BJ (cell line): Measurements from ENCODE around the gene RNF213. TPM values are rescaled to one million over a fixed set of nuclear protein-coding genes. Genes with fewer than 3 reads are reported as not detected.

Source experiments
- CTCF ChIA-PET: fragments of 350-600 bp; formaldehyde crosslinking; extraction: SDS; loops from one replicate; lab custom pipeline; 2021; ENCODE audit warnings: antibody characterized with exemption, inconsistent platforms; lab: Yijun Ruan, JAX
- POLR2A ChIA-PET: fragments of 300-600 bp; sonication (Branson Sonifier 250); formaldehyde crosslinking; extraction: SDS; loops from one replicate; lab custom pipeline; 2021; ENCODE audit warnings: antibody characterized with exemption; lab: Charles Lee
- DNase-seq: peaks from one replicate; pipeline ENCODE4 v3.0.0-alpha.2; 2011; ENCODE audit warnings: low read depth
- H3K27me3 ChIP-seq: 2 replicates; pipeline ENCODE4 v1.6.0; 2011; ENCODE audit warnings: low read length; ENCODE audit not compliant: control insufficient read depth, insufficient read depth
- H3K36me3 ChIP-seq: 2 replicates; pipeline ENCODE4 v1.5.1; 2011; ENCODE audit warnings: low read length; ENCODE audit not compliant: control insufficient read depth, insufficient read depth
- H3K4me3 ChIP-seq: 2 replicates; pipeline ENCODE4 v1.5.1; 2011; ENCODE audit warnings: low read depth, mild to moderate bottlenecking, control low read depth, low read length
- polyA plus RNA-seq: library from polyadenylated mRNA; depleted of rRNA; stranded (reverse); fragments of >200 nt; gene quantifications from 2 replicates; pipeline ENCODE4 v1.2.3, GENCODE V29; 2011
- TF ChIP-seq, protein P1 (sequence below): IDR thresholded peaks from 2 replicates; pipeline ENCODE4 v1.5.1; 2011; ENCODE audit warnings: low read depth, mild to moderate bottlenecking, control low read depth, inconsistent platforms, low read length, moderate library complexity; ENCODE audit not compliant: insufficient read depth

RNF213 gene
- polyA plus RNA-seq, 1 experiment = 53.1 TPM

DNA sequence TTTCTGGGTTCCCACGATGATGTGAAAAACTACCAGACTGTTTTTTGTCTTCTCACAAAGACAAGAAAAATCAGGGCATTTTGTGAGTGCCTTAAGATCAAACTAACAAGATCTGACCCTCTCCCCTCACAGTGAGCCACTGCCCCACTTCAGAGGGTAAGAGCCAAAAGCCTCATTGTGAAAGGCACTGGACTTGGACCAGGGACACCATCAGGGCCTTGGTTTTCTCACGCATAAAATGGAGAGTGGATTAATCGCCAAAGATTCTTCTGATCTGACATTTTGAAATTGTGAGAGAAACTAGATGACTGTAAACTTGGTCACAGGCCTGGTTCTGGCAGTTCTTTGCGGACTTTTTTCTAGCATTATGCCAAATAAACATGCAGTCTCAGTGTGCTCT lies 133.3 kb downstream of the RNF213 start:
- peaks cover 16% of the 10 kb centered on the region for H3K36me3 ChIP-seq
- no peak overlapping the region for H3K4me3 ChIP-seq
- H3K27me3 ChIP-seq = no peaks in the 10 kb centered on the region
- TF ChIP-seq, protein P1, sequence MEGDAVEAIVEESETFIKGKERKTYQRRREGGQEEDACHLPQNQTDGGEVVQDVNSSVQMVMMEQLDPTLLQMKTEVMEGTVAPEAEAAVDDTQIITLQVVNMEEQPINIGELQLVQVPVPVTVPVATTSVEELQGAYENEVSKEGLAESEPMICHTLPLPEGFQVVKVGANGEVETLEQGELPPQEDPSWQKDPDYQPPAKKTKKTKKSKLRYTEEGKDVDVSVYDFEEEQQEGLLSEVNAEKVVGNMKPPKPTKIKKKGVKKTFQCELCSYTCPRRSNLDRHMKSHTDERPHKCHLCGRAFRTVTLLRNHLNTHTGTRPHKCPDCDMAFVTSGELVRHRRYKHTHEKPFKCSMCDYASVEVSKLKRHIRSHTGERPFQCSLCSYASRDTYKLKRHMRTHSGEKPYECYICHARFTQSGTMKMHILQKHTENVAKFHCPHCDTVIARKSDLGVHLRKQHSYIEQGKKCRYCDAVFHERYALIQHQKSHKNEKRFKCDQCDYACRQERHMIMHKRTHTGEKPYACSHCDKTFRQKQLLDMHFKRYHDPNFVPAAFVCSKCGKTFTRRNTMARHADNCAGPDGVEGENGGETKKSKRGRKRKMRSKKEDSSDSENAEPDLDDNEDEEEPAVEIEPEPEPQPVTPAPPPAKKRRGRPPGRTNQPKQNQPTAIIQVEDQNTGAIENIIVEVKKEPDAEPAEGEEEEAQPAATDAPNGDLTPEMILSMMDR = no peak
- ChIA-PET POLR2A (interaction anchor here (0.6 kb wide), 2 partner anchors 8 to 12 kb away, joined by 3 read pairs; no protein-coding TSS in a partner anchor), CTCF (interaction anchor here (1.1 to 1.4 kb wide), 2 partner anchors 10 to 293 kb away, joined by 3 read pairs; partner anchors contain the start of gene GAA)
- DNase-seq = no peak

DNA sequence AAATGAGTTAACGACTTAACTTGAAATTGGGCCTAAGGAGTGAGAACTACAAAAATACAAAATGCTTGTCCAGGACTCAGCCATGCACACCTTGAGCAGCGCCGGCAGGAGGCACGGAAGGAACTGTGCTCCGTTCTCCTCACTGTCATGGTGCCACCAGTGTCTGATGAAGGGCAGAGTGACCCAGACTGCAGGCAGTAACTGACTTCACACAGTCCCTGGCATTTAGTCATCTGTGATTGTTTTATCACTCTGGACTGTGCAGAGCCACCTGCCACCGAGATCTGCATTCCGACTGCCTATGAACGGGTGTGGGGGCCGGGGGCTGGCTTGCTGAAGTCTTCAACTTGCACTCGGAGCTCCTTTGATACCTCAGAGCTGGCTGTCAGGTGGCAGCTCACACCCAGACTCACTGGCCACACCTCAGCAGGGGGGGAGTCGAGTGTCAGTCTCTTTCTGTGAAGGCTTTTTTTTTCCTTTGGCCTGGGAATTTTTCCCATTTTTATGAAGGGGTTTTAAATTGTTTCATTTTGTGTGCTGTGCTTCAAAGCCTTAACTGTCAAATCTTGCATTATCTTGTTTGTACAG lies 134.1 kb downstream of the RNF213 start:
- TF ChIP-seq, protein P1 = no peak
- peaks cover 12% of the 10 kb centered on the region for H3K36me3 ChIP-seq
- no peaks in the 10 kb centered on the region for H3K27me3 ChIP-seq
- POLR2A ChIA-PET = interaction anchor here (0.6 kb wide), 1 partner anchor 9 kb away, joined by 3 read pairs; no protein-coding TSS in a partner anchor
- no peak for DNase-seq
- CTCF ChIA-PET = interaction anchor here (0.6 to 1.4 kb wide), 3 partner anchors 9 to 830 kb away, joined by 3 read pairs; no protein-coding TSS in a partner anchor
- no peak overlapping the region for H3K4me3 ChIP-seq

DNA sequence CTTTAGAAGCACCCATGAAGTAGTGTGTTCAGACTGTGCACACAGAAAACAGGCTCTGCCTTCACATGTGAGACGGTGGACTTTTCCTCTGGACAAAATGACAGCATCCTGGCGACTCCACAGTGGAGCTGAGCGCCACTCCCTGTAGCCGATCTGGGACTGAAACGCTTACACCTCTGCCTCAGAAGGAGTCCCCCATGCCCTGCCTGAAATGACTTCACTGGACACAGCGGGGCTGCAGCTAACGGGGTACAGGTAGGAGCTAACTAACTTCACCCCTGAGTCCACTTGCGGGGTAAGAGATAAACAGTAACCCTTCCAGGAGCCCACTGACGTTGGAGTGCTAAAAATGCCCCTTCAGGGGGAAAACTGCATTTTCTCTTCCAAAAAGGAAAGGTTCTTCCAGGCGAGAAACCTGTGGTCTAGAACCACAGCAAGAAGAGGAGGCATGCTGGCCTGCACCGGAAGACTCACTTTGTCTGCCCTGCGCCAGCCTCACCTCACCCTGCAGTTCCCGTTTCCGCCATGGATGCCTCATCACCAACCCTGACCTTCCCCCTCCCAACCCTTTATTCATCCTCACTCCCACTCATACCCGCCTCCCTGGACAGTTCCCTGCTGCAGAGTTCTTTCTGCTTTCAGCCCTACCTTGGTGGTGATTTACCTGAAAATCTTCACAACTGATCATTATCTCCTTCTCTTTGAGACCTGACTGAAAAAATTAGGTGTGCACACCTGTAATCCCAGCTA lies 134.9 kb downstream of the RNF213 start:
- no peak for DNase-seq
- POLR2A ChIA-PET = no interaction called here
- CTCF ChIA-PET = interaction anchor here (0.6 kb wide), 2 partner anchors 605 to 830 kb away, joined by 3 read pairs; no protein-coding TSS in a partner anchor

DNA sequence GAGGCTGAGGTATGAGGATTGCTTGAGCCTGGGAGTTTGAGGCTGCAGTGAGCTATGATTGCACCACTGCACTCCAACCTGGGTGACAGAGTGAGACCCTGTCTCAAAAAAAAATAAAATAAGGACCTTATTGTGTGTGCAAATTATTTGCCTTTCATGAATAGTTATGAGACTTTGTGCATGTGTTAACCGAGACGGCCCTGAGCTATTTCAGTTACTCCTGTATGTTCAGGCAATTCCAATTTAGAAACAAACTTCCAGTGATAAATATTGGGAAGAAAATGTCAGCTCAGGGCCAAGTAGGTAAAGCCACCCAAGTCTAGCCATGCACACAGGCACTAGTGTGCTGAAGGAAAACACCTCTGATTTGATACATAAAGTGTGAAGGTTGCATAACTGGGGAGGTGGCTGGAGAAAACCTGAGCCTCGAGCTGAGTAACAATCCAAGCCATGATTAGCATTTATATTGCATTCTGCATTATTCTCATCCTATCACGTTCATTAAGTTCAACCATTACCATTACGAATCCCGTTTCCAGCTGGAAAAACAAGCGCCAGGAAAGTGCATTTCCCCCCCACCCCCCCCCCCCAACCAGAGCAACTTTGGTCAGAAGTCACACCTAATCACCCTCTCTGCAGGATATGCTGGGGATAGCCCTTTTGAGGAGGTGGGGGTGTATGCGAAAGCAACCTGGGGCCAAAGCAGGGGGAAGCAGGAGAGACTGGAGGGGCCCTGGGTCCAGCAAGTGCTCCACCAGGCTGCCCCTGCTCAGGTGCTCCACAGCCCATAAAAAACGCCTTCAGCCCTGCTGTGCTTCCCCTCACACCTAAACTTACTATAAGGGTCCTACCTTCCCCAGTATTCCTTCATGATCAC lies 135.7 kb downstream of the RNF213 start:
- Histone ChIP-seq H3K36me3 (peaks cover 10% of the 10 kb centered on the region), H3K27me3 (no peaks in the 10 kb centered on the region), H3K4me3 (no peak overlapping the region)
- CTCF ChIA-PET = no interaction called here
- TF ChIP-seq, protein P1 = no peak
- POLR2A ChIA-PET = no interaction called here
- no peak for DNase-seq

More for the DNA sequence above, 134.9 kb downstream of the RNF213 start:
- H3K27me3 ChIP-seq = no peaks in the 10 kb centered on the region
- TF ChIP-seq, protein P1 = no peak
- H3K36me3 ChIP-seq = peaks cover 12% of the 10 kb centered on the region
- no peak overlapping the region for H3K4me3 ChIP-seq
